Fibroblast of lung (primary cell): ENCODE results near the gene GARIN5A. TPM values are rescaled to one million over a fixed set of nuclear protein-coding genes. Genes with fewer than 3 reads are reported as not detected.
A peak's percentile ranks its signal among the peaks of the same experiment; 100 is the strongest.

ENCODE experiments used
- DNase-seq, 2 donors: peaks; one replicate each; pipeline versions ENCODE4 v3.0.0 to v3.0.0-alpha.2; 2010; ENCODE audit warnings: low read depth in 2 of 2
- H2AFZ ChIP-seq: 2 replicates; pipeline ENCODE4 v1.5.1; 2012; ENCODE audit warnings: low read length, control low read depth, inconsistent platforms
- H3K27ac ChIP-seq: 2 replicates; pipeline ENCODE4 v1.5.1; 2011; ENCODE audit warnings: low read length, control low read depth; ENCODE audit not compliant: insufficient read depth
- H3K27me3 ChIP-seq: 2 replicates; pipeline ENCODE4 v1.5.1; 2011; ENCODE audit warnings: mild to moderate bottlenecking, low read length; ENCODE audit not compliant: control insufficient read depth, insufficient read depth
- H3K36me3 ChIP-seq: 2 replicates; pipeline ENCODE4 v1.5.1; 2011; ENCODE audit warnings: low read length; ENCODE audit not compliant: control insufficient read depth, insufficient read depth
- H3K4me1 ChIP-seq: 2 replicates; pipeline ENCODE4 v1.5.1; 2011; ENCODE audit warnings: low read length; ENCODE audit not compliant: control insufficient read depth, insufficient read depth; ENCODE audit errors: extremely low read depth
- H3K4me2 ChIP-seq: 2 replicates; pipeline ENCODE4 v1.5.1; 2011; ENCODE audit warnings: low read length, control low read depth; ENCODE audit not compliant: insufficient read depth; ENCODE audit errors: extremely low read depth
- H3K4me3 ChIP-seq, 4 experiments: fragments of 200-600 bp in 1 of 4; sonication (generic) in 1 of 4; replicated peaks in 1 of 4; 2 replicates each; pipeline ENCODE4 v1.5.1; 2011 to 2016; ENCODE audit warnings: low read length in 4 of 4, low read depth in 3 of 4, mild to moderate bottlenecking in 3 of 4, control low read depth in 2 of 4, inconsistent platforms in 1 of 4, mixed read lengths in 1 of 4; ENCODE audit not compliant: insufficient read depth in 1 of 4; ENCODE audit errors: control extremely low read depth in 1 of 4
- H3K79me2 ChIP-seq: 2 replicates; pipeline ENCODE4 v1.5.1; 2012; ENCODE audit warnings: mild to moderate bottlenecking, low read length, inconsistent platforms; ENCODE audit not compliant: control insufficient read depth, insufficient read depth
- H3K9ac ChIP-seq: 2 replicates; pipeline ENCODE4 v1.5.1; 2011; ENCODE audit warnings: mild to moderate bottlenecking, low read length, control low read depth; ENCODE audit not compliant: insufficient read depth
- H3K9me3 ChIP-seq: 2 replicates; pipeline ENCODE4 v1.5.1; 2012; ENCODE audit warnings: low read depth, low read length; ENCODE audit not compliant: control insufficient read depth, insufficient read depth
- H4K20me1 ChIP-seq: 2 replicates; pipeline ENCODE4 v1.5.1; 2011; ENCODE audit warnings: low read length; ENCODE audit not compliant: control insufficient read depth, insufficient read depth; ENCODE audit errors: extremely low read depth
- CTCF ChIP-seq, 2 donors: IDR thresholded peaks in 1 of 2; conservative IDR thresholded peaks in 1 of 2; 1 replicate in 1 of 2; 2 replicates in 1 of 2; pipeline ENCODE4 v1.5.1; 2011 to 2012; ENCODE audit warnings: low read length in 2 of 2, control low read depth in 1 of 2, inconsistent platforms in 1 of 2, low read depth in 1 of 2, mild to moderate bottlenecking in 1 of 2
- EZH2 ChIP-seq: IDR thresholded peaks from 2 replicates; pipeline ENCODE4 v1.5.1; 2012; ENCODE audit warnings: low read length, control low read depth, mild to moderate bottlenecking; ENCODE audit errors: missing control alignments
- polyA plus RNA-seq, 2 donors: library from polyadenylated mRNA; depleted of rRNA in 1 of 2; stranded (reverse) in 1 of 2; unstranded in 1 of 2; fragments of >200 nt; gene quantifications; 2 replicates each; pipeline ENCODE4 v1.2.1, GENCODE V29; 2011 to 2012; ENCODE audit warnings: missing spikeins in 1 of 2
- total RNA-seq: library from RNA; depleted of rRNA; stranded (reverse); fragments of >200 nt; gene quantifications from 2 replicates; pipeline ENCODE4 v1.2.1, GENCODE V29; 2014

GARIN5A gene
- total and polyA plus RNA-seq, 2 donors (not counting 1 experiment from before 2014, with no cell fraction given): 0.11 to 0.66 TPM

GRCh38 chr19:50477751-50478515 lies 1.3 kb upstream of the GARIN5A start:
- TF ChIP-seq CTCF (conservative IDR thresholded peaks at IDR 0.05 in 1 of 2, IDR thresholded peaks at IDR 0.05 in 1 of 2; ENCODE audit: low read depth in 1 of 2, low read length in 2 of 2) (no peak), EZH2 (no peak)
- H3K4me1 ChIP-seq: no peaks in the 10 kb centered on the region
- peaks cover 8% of the 10 kb centered on the region for H3K79me2 ChIP-seq
- no peak overlapping the region for H2AFZ ChIP-seq
- peak overlapping the region in 1 of 4 experiments; percentile 96 for H3K4me3 ChIP-seq
- H3K27me3 ChIP-seq: no peaks in the 10 kb centered on the region
- peak overlapping the region; percentile 69 for H3K4me2 ChIP-seq
- H3K9me3 ChIP-seq: no peaks in the 10 kb centered on the region
- H3K9ac ChIP-seq: no peak overlapping the region
- H4K20me1 ChIP-seq: no peaks in the 10 kb centered on the region
- H3K36me3 ChIP-seq: peaks cover 9% of the 10 kb centered on the region
- DNase-seq: no peak
- no peak overlapping the region for H3K27ac ChIP-seq

- TF ChIP-seq EZH2: no peak
- TF ChIP-seq CTCF (conservative IDR thresholded peaks at IDR 0.05 in 1 of 2, IDR thresholded peaks at IDR 0.05 in 1 of 2; ENCODE audit: low read depth in 1 of 2, low read length in 2 of 2): no peak
- Histone ChIP-seq H3K36me3 (peaks cover 8% of the 10 kb centered on the region), H3K27ac (no peak overlapping the region), H4K20me1 (no peaks in the 10 kb centered on the region), H2AFZ (peak overlapping the region; percentile 96), H3K4me2 (peak overlapping the region; percentile 69), H3K4me1 (no peaks in the 10 kb centered on the region), H3K4me3 (peak overlapping the region; percentile 74 to 96 (median 92)), H3K27me3 (no peaks in the 10 kb centered on the region), H3K9me3 (no peaks in the 10 kb centered on the region), H3K79me2 (peaks cover 8% of the 10 kb centered on the region), H3K9ac (peak overlapping the region; percentile 89)
- no peak for DNase-seq
Observed at GRCh38 chr19:50476907-50477238, 225 bp upstream of the GARIN5A start.

GRCh38 chr19:50475736-50476223 lies 868 bp downstream of the GARIN5A start:
- Histone ChIP-seq H4K20me1 (no peaks in the 10 kb centered on the region), H3K27me3 (no peaks in the 10 kb centered on the region), H3K9me3 (no peaks in the 10 kb centered on the region), H3K4me3 (peak overlapping the region in 1 of 4 experiments; percentile 96), H3K36me3 (peaks cover 5% of the 10 kb centered on the region), H3K27ac (no peak overlapping the region), H3K79me2 (peaks cover 8% of the 10 kb centered on the region), H2AFZ (no peak overlapping the region), H3K9ac (no peak overlapping the region), H3K4me1 (no peaks in the 10 kb centered on the region), H3K4me2 (no peak overlapping the region)
- no peak for DNase-seq
- TF ChIP-seq CTCF (conservative IDR thresholded peaks at IDR 0.05 in 1 of 2, IDR thresholded peaks at IDR 0.05 in 1 of 2; ENCODE audit: low read depth in 1 of 2, low read length in 2 of 2) (no peak), EZH2 (no peak)
